SK-N-SH (cell line): Measurements from ENCODE around the gene EDN1.

Experiments used
- EP300 ChIP-seq, 2 experiments: IDR thresholded peaks; 2 replicates each; pipeline versions ENCODE4 v1.4.0 to v1.6.1; 2012; ENCODE audit warnings: borderline replicate concordance in 1 of 2, low read depth in 1 of 2, low read length in 1 of 2
- IRF3 ChIP-seq: fragments of 150-350 bp; IDR thresholded peaks from 2 replicates; pipeline ENCODE4 v1.6.1; 2016; ENCODE audit warnings: mild to moderate bottlenecking, low read depth, low read length
- JUND ChIP-seq: IDR thresholded peaks from 2 replicates; pipeline ENCODE4 v1.4.0; 2012

GRCh38 chr6:12324748-12325147 is 34.6 kb downstream of the EDN1 start:
- TF ChIP-seq JUND (no peak), EP300 (IDR thresholded peaks at IDR 0.05; ENCODE audit: borderline replicate concordance in 1 of 2, low read depth in 1 of 2, low read length in 1 of 2) (no peak), IRF3 (no peak)
